ENCODE measurements around the gene WBP2.

GRCh38 chr17:75840799-75841164 lies 14.4 kb downstream of the WBP2 start:
- TF ChIP-seq CTCF (IDR thresholded peaks at IDR 0.05): no peak
- TF ChIP-seq POLR2A (IDR thresholded peaks at IDR 0.05): no peak
- TF ChIP-seq POLR2AphosphoS5 (IDR thresholded peaks at IDR 0.05): no peak

Measured in prostate gland (tissue), 2 donors.